Panc1 (cell line): ENCODE results near the gene PEX7. TPM values are rescaled to one million over a fixed set of nuclear protein-coding genes. Genes with fewer than 3 reads are reported as not detected.

Experiments
- ATAC-seq: fragments of 200-7000 bp; cut with Tn5 transposase; 2 replicates; pipeline ENCODE4 v1.9.1; 2020; ENCODE audit warnings: mild to moderate bottlenecking, moderate library complexity
- BruUV-seq: library from RNA; stranded (reverse); fragments of 400-500 nt; replicated peaks from 2 replicates; lab custom pipeline; 2021; lab: Mats Ljungman, UMichigan
- CTCF ChIA-PET: fragments of 300-600 bp; sonication (Branson Sonifier 250); formaldehyde crosslinking; loops from one replicate; lab custom pipeline; 2022; ENCODE audit warnings: antibody characterized with exemption; lab: Charles Lee
- POLR2A ChIA-PET: fragments of 300-600 bp; sonication (Branson Sonifier 250); formaldehyde crosslinking; loops from one replicate; lab custom pipeline; 2022; ENCODE audit warnings: antibody characterized with exemption; lab: Charles Lee
- DNase-seq: peaks from one replicate; pipeline ENCODE4 v3.0.0-alpha.2; 2010; ENCODE audit warnings: low read depth, low spot score
- H3K27ac ChIP-seq: 2 replicates; pipeline ENCODE4 v1.5.1; 2011; ENCODE audit warnings: mild to moderate bottlenecking, low read length, inconsistent platforms
- H3K27me3 ChIP-seq: fragments of 200-500 bp; sonication (Bioruptor generic); 2 replicates; pipeline ENCODE4 v1.6.0; 2014; ENCODE audit warnings: low read length, inconsistent platforms; ENCODE audit not compliant: control insufficient read depth, insufficient read depth
- H3K36me3 ChIP-seq: fragments of 200-500 bp; sonication (Bioruptor generic); 2 replicates; pipeline ENCODE4 v1.5.1; 2014; ENCODE audit warnings: inconsistent platforms, mild to moderate bottlenecking, low read length, moderate library complexity; ENCODE audit not compliant: control insufficient read depth, insufficient read depth
- H3K4me1 ChIP-seq: 2 replicates; pipeline ENCODE4 v1.5.1; 2011; ENCODE audit warnings: inconsistent platforms, mild to moderate bottlenecking, low read length, moderate library complexity; ENCODE audit not compliant: control insufficient read depth, insufficient read depth
- H3K4me3 ChIP-seq, 2 experiments: 2 replicates each; pipeline ENCODE4 v1.5.1; 2011 to 2012; ENCODE audit warnings: low read depth in 2 of 2, low read length in 2 of 2, mild to moderate bottlenecking in 2 of 2, inconsistent platforms in 1 of 2, moderate library complexity in 1 of 2
- H3K9me3 ChIP-seq: fragments of 200-500 bp; sonication (Bioruptor generic); 2 replicates; pipeline ENCODE4 v1.5.1; 2014; ENCODE audit warnings: low read depth, mild to moderate bottlenecking, inconsistent platforms, low read length, moderate library complexity; ENCODE audit not compliant: control insufficient read depth, insufficient read depth
- POLR2AphosphoS5 ChIP-seq: IDR thresholded peaks from 2 replicates; pipeline ENCODE4 v1.6.1; 2012; ENCODE audit warnings: mild to moderate bottlenecking, low read depth, low read length, moderate library complexity
- SIN3A ChIP-seq: IDR thresholded peaks from 2 replicates; pipeline ENCODE4 v1.6.1; 2012; ENCODE audit warnings: low read depth, mild to moderate bottlenecking, low read length, moderate library complexity, borderline replicate concordance; ENCODE audit not compliant: insufficient read depth
- TCF7L2 ChIP-seq: IDR thresholded peaks from 2 replicates; pipeline ENCODE4 v1.6.1; 2011; ENCODE audit warnings: mild to moderate bottlenecking, low read depth, low read length, inconsistent platforms
- in situ Hi-C: cut with HindIII; loops from 2 replicates; pipeline ENCODE4 v1.10.0; 2016; ENCODE audit warnings: low sequenced_read_pairs, low pct_unique_long_range_greater_than_20kb
- intact Hi-C: fragments of 100-400 bp; cut with micrococcal nuclease; formaldehyde crosslinking; loops from one replicate; pipeline ENCODE4 v1.10.0; 2022; ENCODE audit not compliant: unreplicated experiment
- total RNA-seq: library from RNA; stranded (reverse); gene quantifications from one replicate; pipeline ENCODE4 v1.2.1, GENCODE V29; 2021; ENCODE audit not compliant: unreplicated experiment
- TF ChIP-seq, protein P1 (sequence below): fragments of 450-650 bp; IDR thresholded peaks from 2 replicates; pipeline ENCODE4 v1.5.1; 2017; ENCODE audit warnings: mild to moderate bottlenecking
- TF ChIP-seq, protein P2 (sequence below), 2 experiments: IDR thresholded peaks; 2 replicates each; pipeline ENCODE4 v1.6.1; 2011 to 2012; ENCODE audit warnings: low read depth in 2 of 2, control low read depth in 1 of 2, low read length in 1 of 2, mild to moderate bottlenecking in 1 of 2, moderate library complexity in 1 of 2; ENCODE audit not compliant: insufficient read depth in 1 of 2

Gene PEX7
- total RNA-seq, 1 experiment from 2014 or later, result 8.8 TPM

DNA sequence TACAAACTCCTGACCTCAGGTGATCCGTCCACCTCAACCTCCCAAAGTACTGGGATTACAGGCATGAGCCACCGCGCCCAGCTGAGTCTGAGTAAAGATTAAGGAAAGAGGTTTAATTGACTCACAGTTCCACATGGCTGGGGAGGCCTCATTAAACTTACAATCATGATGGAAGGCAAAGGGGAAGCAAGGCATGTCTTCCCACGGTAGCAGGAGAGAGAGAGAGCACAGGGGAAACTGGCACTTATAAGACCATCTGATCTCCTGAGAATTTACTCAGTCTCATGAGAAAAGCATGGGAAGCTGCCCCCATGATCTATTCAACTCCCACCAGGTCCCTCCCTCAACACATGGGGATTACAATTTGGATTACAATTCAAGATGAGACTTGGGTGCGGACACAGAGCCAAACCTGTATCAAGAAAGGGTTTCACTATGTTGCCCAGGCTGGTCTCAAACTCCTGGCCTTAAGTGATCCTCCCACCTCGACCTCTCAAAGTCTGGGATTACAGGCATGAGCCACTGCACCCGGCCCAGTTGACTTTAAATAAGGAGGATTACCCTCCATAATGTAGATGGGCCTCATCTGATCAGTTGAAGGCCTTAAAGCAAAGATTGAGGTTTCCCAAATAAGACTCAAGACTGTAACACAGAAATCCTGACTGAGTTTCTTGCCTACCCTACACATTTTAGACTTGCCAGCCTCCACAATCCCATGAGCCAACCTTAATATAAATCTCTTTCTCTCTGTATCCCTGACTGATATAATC lies 13.1 kb upstream of the PEX7 start:
- TF ChIP-seq, protein P1, sequence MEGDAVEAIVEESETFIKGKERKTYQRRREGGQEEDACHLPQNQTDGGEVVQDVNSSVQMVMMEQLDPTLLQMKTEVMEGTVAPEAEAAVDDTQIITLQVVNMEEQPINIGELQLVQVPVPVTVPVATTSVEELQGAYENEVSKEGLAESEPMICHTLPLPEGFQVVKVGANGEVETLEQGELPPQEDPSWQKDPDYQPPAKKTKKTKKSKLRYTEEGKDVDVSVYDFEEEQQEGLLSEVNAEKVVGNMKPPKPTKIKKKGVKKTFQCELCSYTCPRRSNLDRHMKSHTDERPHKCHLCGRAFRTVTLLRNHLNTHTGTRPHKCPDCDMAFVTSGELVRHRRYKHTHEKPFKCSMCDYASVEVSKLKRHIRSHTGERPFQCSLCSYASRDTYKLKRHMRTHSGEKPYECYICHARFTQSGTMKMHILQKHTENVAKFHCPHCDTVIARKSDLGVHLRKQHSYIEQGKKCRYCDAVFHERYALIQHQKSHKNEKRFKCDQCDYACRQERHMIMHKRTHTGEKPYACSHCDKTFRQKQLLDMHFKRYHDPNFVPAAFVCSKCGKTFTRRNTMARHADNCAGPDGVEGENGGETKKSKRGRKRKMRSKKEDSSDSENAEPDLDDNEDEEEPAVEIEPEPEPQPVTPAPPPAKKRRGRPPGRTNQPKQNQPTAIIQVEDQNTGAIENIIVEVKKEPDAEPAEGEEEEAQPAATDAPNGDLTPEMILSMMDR, result no peak
- TF ChIP-seq, protein P2, sequence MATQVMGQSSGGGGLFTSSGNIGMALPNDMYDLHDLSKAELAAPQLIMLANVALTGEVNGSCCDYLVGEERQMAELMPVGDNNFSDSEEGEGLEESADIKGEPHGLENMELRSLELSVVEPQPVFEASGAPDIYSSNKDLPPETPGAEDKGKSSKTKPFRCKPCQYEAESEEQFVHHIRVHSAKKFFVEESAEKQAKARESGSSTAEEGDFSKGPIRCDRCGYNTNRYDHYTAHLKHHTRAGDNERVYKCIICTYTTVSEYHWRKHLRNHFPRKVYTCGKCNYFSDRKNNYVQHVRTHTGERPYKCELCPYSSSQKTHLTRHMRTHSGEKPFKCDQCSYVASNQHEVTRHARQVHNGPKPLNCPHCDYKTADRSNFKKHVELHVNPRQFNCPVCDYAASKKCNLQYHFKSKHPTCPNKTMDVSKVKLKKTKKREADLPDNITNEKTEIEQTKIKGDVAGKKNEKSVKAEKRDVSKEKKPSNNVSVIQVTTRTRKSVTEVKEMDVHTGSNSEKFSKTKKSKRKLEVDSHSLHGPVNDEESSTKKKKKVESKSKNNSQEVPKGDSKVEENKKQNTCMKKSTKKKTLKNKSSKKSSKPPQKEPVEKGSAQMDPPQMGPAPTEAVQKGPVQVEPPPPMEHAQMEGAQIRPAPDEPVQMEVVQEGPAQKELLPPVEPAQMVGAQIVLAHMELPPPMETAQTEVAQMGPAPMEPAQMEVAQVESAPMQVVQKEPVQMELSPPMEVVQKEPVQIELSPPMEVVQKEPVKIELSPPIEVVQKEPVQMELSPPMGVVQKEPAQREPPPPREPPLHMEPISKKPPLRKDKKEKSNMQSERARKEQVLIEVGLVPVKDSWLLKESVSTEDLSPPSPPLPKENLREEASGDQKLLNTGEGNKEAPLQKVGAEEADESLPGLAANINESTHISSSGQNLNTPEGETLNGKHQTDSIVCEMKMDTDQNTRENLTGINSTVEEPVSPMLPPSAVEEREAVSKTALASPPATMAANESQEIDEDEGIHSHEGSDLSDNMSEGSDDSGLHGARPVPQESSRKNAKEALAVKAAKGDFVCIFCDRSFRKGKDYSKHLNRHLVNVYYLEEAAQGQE (IDR thresholded peaks at IDR 0.05; ENCODE audit: insufficient read depth in 1 of 2, low read depth in 2 of 2, low read length in 1 of 2), result no peak
- no peak for TF ChIP-seq POLR2AphosphoS5
- TF ChIP-seq TCF7L2, result no peak
- no peak for TF ChIP-seq SIN3A
- DNase-seq (no peak), ATAC-seq (no peak)
- Histone ChIP-seq H3K9me3 (no peaks in the 10 kb centered on the region), H3K27ac (no peak overlapping the region), H3K4me3 (no peak overlapping the region), H3K36me3 (no peaks in the 10 kb centered on the region), H3K27me3 (no peaks in the 10 kb centered on the region), H3K4me1 (no peaks in the 10 kb centered on the region)
- intact Hi-C loops (no loop called here), in situ Hi-C loops (no loop called here)
- ChIA-PET POLR2A (no interaction called here), CTCF (interaction anchor here (0.6 kb wide), 2 partner anchors 165 to 752 kb away, joined by 3 read pairs; no protein-coding TSS in a partner anchor)
- BruUV-seq, result no TSS peak

GRCh38 chr6:136811272-136811671 lies 11.1 kb upstream of the PEX7 start:
- ATAC-seq (no peak), DNase-seq (no peak)
- Histone ChIP-seq H3K27me3 (no peaks in the 10 kb centered on the region), H3K27ac (no peak overlapping the region), H3K4me3 (no peak overlapping the region), H3K36me3 (no peaks in the 10 kb centered on the region), H3K9me3 (no peaks in the 10 kb centered on the region), H3K4me1 (no peaks in the 10 kb centered on the region)
- intact Hi-C loops, result no loop called here
- ChIA-PET POLR2A (interaction anchor here (0.6 kb wide), 1 partner anchor 11 kb away, joined by 3 read pairs; no protein-coding TSS in a partner anchor), CTCF (no interaction called here)
- TF ChIP-seq SIN3A, result no peak
- no peak for TF ChIP-seq TCF7L2
- no peak for TF ChIP-seq POLR2AphosphoS5
- TF ChIP-seq, protein P2 (IDR thresholded peaks at IDR 0.05; ENCODE audit: insufficient read depth in 1 of 2, low read depth in 2 of 2, low read length in 1 of 2), result no peak
- TF ChIP-seq, protein P1, result no peak
- in situ Hi-C loops, result no loop called here
- BruUV-seq, result no TSS peak
